ENCODE results near the gene TMEM43.

Gene TMEM43

GRCh38 chr3:14151471-14152083 is 26.7 kb downstream of the TMEM43 start:
- DNase-seq (ENCODE audit: low spot score), result no peak

DNA sequence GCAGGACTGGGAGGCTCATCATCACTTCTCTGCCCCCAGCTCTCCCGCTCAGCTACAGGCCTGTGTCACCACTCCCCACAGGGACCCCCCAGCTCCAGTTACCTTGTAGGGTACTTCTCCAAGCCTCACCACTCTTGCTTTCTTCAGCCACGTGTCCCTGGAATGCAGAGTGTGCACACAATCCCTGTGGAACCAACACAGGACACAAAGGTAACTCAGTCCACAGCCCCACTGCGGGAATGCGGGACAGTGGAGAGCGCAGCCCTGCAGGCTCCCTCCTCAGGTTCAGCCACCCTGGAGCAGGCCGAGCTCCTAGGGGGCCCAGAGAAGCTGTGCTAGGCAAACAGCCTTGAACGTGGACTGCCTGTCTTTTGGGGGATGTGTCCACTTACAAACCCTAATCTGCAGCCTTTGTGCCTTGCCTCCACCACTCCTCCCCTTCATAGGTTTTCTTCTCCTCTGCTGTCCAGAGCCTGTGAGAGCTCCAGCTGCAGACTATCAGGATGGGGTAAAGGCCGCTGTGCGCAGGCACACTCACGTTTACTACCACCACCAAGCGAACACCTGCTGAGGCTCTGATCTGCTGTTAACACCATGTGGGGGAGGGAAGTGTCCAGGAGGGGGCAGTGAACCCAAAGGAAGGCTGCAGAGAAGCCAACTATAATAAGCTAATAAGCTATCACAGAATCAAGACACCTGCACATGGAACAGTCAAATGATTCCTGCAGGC is 27.5 kb downstream of the TMEM43 start:
- DNase-seq (ENCODE audit: low spot score), result no peak

GRCh38 chr3:14152963-14153355 is 28.1 kb downstream of the TMEM43 start:
- no peak for DNase-seq (ENCODE audit: low spot score)

DNA sequence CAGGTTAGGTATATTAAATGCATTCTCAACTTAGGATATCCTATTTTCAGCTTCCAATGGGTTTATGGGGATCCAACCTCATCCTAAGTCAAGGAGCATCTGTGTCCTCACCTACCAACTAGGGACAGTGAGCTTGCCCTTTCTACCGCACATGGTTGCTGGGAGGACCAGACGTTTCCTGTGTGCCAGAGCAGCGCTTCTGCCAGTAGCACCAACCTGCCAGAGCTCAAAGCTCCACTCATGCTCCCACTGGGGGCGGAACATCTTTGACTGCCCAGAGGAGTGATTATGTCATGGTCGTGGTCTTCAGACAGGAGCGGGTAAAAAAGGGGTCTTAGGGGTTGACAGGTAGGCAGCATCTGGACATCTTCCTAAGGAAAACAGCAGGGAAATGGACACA is 28.8 kb downstream of the TMEM43 start:
- no peak for DNase-seq (ENCODE audit: low spot score)

- no peak for DNase-seq (ENCODE audit: low spot score)
These were observed 29.4 kb downstream of the TMEM43 start for GRCh38 chr3:14154276-14154675.

GRCh38 chr3:14154895-14155440 is 30.1 kb downstream of the TMEM43 start:
- DNase-seq (ENCODE audit: low spot score), result no peak

- no peak for DNase-seq (ENCODE audit: low spot score)
These were observed 31.3 kb downstream of the TMEM43 start for GRCh38 chr3:14156201-14156600.

GRCh38 chr3:14156843-14157561 is 32.1 kb downstream of the TMEM43 start:
- no peak for DNase-seq (ENCODE audit: low spot score)

GRCh38 chr3:14157951-14158350 is 33.1 kb downstream of the TMEM43 start:
- no peak for DNase-seq (ENCODE audit: low spot score)

- DNase-seq (ENCODE audit: low spot score), result no peak
These were observed 33.5 kb downstream of the TMEM43 start for GRCh38 chr3:14158370-14158769.

- no peak for DNase-seq (ENCODE audit: low spot score)
These were observed 34.6 kb downstream of the TMEM43 start for GRCh38 chr3:14159426-14159825.

DNA sequence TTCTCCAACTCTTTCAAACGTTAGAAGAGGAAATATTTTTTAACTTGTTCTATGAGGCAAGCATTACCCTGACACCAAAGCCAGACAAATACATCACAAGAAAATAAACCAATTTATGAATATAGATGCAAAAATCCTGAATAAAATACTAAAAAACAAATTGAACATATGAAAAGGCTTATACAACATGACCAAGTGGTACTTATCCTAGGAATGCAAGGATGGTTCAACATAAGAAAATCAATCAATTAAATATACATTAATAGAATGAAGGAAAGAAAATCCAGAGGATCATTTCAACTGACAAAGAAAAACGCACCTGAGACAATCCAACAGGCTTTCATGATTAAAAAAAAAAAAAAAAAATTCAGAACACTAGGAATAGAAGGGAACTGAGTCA is 36.4 kb downstream of the TMEM43 start:
- no peak for DNase-seq (ENCODE audit: low spot score)

DNA sequence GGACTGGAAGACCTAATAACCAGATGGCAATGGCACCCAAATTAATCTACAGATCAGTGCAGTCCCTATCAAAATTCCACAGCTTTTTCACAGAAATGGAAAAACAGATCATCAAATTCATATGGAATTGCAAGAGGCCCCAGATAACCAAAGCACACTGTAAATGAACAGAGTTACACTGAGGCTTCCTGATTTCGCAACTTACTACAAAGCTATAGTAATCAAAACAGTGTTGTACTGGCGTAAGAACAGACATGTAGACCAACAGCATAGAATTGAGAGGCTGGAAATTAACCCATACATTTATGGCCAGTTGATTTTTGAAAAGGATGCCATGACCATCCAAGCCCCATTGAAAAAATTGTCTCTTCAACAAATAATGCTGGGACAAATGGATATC is 37.3 kb downstream of the TMEM43 start:
- no peak for DNase-seq (ENCODE audit: low spot score)

- no peak for DNase-seq (ENCODE audit: low spot score)
These were observed 42.2 kb downstream of the TMEM43 start for GRCh38 chr3:14166877-14167603.

DNA sequence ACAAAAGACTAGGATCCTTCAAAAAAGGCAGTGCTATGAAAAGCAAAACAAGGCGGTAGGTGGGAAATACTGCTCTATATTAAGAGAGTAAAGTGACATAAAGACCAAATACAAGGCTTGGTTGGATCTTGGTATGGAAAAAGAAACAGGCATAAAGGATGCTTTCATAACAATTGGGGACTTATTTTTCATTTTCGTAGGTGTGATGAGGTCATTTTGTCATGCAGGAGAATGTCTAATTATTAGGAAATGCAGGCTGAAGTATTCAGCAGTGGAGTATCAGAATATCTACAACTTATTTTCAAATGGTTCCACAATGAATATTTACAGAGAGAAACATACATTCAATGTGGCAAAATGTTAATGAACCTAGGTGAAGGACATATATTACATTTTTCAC is 44.6 kb downstream of the TMEM43 start:
- DNase-seq (ENCODE audit: low spot score), result no peak

DNA sequence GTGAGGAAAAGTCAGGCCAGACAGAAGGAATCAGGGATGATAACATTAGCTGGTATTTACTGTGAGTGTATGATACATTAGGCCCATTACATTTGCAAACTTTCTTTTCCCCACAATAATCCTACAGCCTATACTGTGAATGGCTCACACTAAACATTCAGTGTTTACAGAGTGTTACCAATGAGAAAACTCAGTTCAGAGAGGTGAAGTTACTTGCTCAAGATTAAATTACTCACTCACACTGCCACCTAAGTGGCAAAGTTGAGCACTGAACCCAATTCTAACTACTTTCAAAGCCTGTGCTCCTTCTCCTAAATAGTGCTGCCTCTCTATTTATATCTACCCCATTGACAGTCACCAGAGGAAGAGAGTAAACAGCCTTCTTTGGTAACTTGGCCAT is 45.0 kb downstream of the TMEM43 start:
- no peak for DNase-seq (ENCODE audit: low spot score)

DNA sequence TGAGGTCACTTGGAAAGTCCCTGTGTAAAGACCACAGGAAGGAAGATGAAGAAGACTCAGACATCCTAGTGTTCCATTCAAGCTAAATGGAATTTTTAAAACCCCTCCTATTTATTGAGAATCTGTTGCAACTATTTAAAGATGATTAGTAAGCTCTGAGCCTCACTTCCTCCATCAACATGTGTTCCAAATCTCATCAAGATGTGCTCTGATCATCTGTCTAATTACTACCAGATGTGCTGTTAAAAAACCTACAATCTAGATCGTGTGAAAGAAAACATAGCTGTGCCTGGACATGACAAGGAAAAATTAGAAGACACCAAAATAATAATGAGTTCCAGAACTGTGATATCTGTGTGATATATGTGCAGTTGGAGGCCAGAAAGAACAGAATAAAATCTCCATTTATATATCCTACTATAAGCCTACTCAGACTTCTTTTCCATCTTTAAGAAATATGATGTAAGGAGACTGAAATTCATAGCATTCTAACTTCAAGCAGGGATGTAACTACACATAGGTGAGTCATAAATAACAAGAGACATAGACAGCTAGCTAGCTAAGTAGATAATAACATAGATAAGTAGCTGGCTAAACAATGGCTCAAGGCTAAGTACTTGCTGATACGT is 45.8 kb downstream of the TMEM43 start:
- no peak for DNase-seq (ENCODE audit: low spot score)

DNA sequence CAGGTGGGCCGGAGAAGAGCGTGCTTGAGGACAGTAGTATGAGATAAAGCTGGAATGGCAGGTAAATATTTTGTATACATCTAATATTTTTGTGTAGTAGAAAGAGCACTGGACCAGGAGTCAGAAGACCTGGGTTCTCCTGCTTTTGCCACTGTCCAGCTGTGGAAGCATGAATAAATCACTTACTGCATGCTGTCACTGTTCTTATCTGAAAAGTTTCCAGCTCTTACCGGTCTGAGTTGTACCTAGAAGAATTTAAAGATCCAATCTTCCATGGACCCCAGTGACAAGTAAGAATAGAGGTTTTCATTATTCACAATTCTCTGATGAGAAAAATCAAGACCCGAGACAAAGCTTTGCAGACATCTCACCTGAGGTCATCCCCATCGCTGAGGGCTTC is 47.6 kb downstream of the TMEM43 start:
- DNase-seq (ENCODE audit: low spot score), result no peak

GRCh38 chr3:14174483-14174882 is 49.6 kb downstream of the TMEM43 start:
- no peak for DNase-seq (ENCODE audit: low spot score)

- no peak for DNase-seq (ENCODE audit: low spot score)
These were observed 50.7 kb downstream of the TMEM43 start for GRCh38 chr3:14175383-14176037.

DNA sequence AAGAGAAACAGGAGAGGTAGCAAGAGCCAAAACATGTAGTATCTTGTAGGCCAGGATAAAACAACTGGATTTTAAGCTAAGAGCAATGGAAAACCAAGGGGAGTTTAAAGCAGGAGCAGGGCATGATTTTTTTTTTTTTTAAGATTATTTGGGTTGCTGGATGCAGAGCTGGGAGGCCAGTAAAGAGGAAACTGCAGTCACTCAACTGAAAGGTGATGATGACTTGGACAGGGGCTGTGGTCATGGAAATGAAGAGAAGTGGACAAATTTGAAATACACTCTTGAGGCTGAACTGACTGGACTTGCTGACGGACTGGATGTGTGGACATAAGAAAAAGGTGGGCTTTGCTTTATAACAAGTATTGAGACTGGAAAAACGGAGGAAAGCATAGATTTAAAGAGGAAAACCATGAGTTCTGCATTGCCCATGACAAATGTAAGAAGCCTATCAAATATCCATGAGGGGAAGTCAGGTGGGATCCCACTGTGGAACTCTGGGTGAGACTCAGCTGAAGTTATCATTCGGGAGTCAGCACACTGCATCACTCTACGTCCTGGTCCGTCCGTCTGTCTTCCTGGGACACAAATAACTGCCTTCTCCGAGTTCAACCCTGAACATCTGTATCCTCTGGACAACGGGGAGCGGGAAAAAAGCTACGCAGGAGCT is 52.9 kb downstream of the TMEM43 start:
- DNase-seq (ENCODE audit: low spot score), result no peak

Data from D341Med (cell line).